Measurements from ENCODE around the gene QRICH2.

GRCh38 chr17:76317535-76317934 lies 9.5 kb upstream of the QRICH2 start:
- TF ChIP-seq CTCF (IDR thresholded peaks at IDR 0.05) (no peak), POLR2A (IDR thresholded peaks at IDR 0.05) (no peak)

All from testis (tissue), 2 donors.